ENCODE measurements around the gene USPL1. TPM values are rescaled to one million over a fixed set of nuclear protein-coding genes. Genes with fewer than 3 reads are reported as not detected.

The USPL1 gene
- total RNA-seq, 1 donor = 11.6 TPM

DNA sequence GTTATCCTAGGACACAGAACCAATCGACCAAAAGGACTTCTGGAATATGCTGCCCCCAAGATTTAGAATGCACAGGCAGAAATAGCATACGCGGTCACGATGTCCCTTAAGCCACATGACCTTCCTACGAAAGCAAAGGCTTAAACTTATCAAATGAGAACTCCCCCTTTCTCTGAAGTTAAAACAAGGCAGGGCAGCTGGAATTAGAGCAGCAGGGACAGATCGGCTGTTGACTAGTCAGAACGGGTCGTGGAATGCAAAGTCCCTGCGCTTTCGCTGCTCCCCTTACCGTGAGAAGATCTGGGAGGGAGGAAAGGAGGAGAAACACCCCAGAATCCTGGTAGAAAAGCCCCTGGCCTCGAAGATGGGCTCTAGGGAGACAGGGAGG, 799 bp upstream of the USPL1 start:
- Histone ChIP-seq H2AFZ (ENCODE audit: low read length) (peak overlapping the region; percentile 80), H3K27me3 (ENCODE audit: insufficient read depth, low read length) (no peaks in the 10 kb centered on the region), H3K27ac (ENCODE audit: low read depth, low read length) (peak overlapping the region; percentile 100), H3K9me3 (ENCODE audit: low read depth, low read length) (no peaks in the 10 kb centered on the region), H3K79me2 (ENCODE audit: insufficient read depth, low read length) (peaks cover 75% of the 10 kb centered on the region), H3K4me2 (ENCODE audit: insufficient read depth, low read length) (peak overlapping the region; percentile 97), H3K36me3 (ENCODE audit: insufficient read depth, low read length) (no peaks in the 10 kb centered on the region), H3K4me3 (ENCODE audit: insufficient read depth, low read length) (peak overlapping the region; percentile 97), H3K4me1 (ENCODE audit: insufficient read depth, low read length) (peaks cover 24% of the 10 kb centered on the region), H4K20me1 (ENCODE audit: insufficient read depth, low read length) (peaks cover 8% of the 10 kb centered on the region)
- DNase-seq (ENCODE audit: insufficient read length, low spot score, missing footprints) = no peak
- TF ChIP-seq, protein P1, sequence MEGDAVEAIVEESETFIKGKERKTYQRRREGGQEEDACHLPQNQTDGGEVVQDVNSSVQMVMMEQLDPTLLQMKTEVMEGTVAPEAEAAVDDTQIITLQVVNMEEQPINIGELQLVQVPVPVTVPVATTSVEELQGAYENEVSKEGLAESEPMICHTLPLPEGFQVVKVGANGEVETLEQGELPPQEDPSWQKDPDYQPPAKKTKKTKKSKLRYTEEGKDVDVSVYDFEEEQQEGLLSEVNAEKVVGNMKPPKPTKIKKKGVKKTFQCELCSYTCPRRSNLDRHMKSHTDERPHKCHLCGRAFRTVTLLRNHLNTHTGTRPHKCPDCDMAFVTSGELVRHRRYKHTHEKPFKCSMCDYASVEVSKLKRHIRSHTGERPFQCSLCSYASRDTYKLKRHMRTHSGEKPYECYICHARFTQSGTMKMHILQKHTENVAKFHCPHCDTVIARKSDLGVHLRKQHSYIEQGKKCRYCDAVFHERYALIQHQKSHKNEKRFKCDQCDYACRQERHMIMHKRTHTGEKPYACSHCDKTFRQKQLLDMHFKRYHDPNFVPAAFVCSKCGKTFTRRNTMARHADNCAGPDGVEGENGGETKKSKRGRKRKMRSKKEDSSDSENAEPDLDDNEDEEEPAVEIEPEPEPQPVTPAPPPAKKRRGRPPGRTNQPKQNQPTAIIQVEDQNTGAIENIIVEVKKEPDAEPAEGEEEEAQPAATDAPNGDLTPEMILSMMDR (IDR thresholded peaks at IDR 0.05; ENCODE audit: extremely low read depth, low read depth, low read length) = no peak

DNA sequence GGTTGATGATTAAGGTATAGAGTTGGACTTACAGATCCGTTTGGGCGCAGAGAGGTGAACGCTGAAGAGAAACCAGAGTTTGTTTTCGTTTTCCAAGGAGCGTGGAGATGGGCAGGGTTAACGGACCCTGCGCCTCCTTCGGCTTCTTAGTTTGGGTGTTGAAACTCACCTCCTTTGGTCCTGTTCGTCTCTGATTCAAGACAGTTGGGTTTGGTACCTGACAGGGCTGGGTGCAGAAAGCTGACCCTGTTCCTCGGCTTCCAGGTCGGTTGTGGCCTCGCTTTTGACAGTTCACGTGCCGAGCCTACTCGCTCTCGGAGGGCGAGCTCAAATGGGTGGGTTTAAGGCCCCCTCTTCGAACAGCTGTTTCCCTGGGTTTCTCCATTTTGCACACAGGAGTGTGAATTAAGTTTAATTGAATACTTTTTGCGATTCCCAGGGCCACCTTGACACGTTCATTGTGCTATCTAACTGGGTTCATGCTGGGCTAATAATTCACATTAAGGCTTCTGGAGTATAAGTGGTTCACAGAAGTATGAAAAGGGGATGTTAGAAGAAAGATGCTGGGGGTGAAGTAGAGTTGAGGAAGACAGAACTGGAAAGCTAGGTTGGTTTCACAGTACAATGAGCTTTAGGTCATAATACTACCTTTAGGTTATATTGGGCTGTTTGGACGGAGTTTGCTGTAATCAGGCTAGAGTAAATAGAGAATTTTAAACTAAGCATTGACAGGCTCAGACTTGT, 638 bp downstream of the USPL1 start:
- Histone ChIP-seq H3K36me3 (ENCODE audit: insufficient read depth, low read length) (peaks cover 8% of the 10 kb centered on the region), H3K79me2 (ENCODE audit: insufficient read depth, low read length) (peaks cover 80% of the 10 kb centered on the region), H3K9me3 (ENCODE audit: low read depth, low read length) (no peaks in the 10 kb centered on the region), H3K27me3 (ENCODE audit: insufficient read depth, low read length) (no peaks in the 10 kb centered on the region), H4K20me1 (ENCODE audit: insufficient read depth, low read length) (peaks cover 8% of the 10 kb centered on the region), H3K4me2 (ENCODE audit: insufficient read depth, low read length) (peak overlapping the region; percentile 98), H3K27ac (ENCODE audit: low read depth, low read length) (peak overlapping the region; percentile 100), H3K4me3 (ENCODE audit: insufficient read depth, low read length) (peak overlapping the region; percentile 97), H3K4me1 (ENCODE audit: insufficient read depth, low read length) (peaks cover 28% of the 10 kb centered on the region), H2AFZ (ENCODE audit: low read length) (peak overlapping the region; percentile 97)
- TF ChIP-seq, protein P1 (IDR thresholded peaks at IDR 0.05; ENCODE audit: extremely low read depth, low read depth, low read length) = no peak
- DNase-seq (ENCODE audit: insufficient read length, low spot score, missing footprints) = no peak

DNA sequence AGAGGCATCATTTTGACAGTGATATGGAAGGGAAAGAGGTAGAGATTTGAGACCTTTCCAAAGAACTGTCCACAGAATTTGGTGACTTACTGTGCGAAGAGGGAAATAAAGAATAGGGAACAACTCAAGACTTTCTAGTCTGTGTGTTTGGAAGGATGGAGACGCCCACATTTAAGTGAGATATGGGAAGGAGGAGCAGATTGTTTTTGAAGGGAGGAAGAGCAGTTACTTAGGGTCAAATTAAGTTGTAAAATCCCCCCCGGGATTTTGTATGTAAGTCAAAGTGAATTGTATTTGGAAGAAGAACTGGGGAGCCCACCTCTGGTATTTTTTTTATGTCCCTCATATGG, 1.2 kb downstream of the USPL1 start:
- TF ChIP-seq, protein P1 (IDR thresholded peaks at IDR 0.05; ENCODE audit: extremely low read depth, low read depth, low read length) = no peak
- Histone ChIP-seq H3K36me3 (ENCODE audit: insufficient read depth, low read length) (peaks cover 14% of the 10 kb centered on the region), H3K4me3 (ENCODE audit: insufficient read depth, low read length) (peak overlapping the region; percentile 97), H4K20me1 (ENCODE audit: insufficient read depth, low read length) (peaks cover 12% of the 10 kb centered on the region), H3K27me3 (ENCODE audit: insufficient read depth, low read length) (no peaks in the 10 kb centered on the region), H3K79me2 (ENCODE audit: insufficient read depth, low read length) (peaks cover 81% of the 10 kb centered on the region), H3K9me3 (ENCODE audit: low read depth, low read length) (no peaks in the 10 kb centered on the region), H3K27ac (ENCODE audit: low read depth, low read length) (peak overlapping the region; percentile 100), H3K4me2 (ENCODE audit: insufficient read depth, low read length) (peak overlapping the region; percentile 98), H3K4me1 (ENCODE audit: insufficient read depth, low read length) (peaks cover 28% of the 10 kb centered on the region), H2AFZ (ENCODE audit: low read length) (no peak overlapping the region)
- no peak for DNase-seq (ENCODE audit: insufficient read length, low spot score, missing footprints)

DNA sequence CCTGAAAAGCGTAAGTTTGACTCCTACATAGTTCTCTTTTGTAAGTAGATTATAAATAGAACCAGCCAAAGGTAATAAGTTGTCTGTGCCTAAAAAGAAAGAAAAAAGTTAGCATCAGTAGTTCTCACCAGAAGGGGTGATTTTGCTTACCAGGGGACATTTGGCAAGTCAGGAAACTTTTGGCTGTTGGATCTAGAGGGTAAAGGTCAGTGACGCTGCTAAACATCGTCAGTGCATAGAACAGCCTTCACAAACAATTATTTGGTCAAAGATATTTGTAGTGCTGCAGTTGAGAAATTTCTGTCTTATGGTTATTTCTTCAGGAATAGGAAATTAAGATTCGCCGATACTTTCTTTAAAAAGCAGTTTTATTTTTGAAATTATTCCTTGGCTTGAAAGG, 2.0 kb downstream of the USPL1 start:
- Histone ChIP-seq H2AFZ (ENCODE audit: low read length) (no peak overlapping the region), H3K9me3 (ENCODE audit: low read depth, low read length) (no peaks in the 10 kb centered on the region), H3K27me3 (ENCODE audit: insufficient read depth, low read length) (no peaks in the 10 kb centered on the region), H3K4me2 (ENCODE audit: insufficient read depth, low read length) (peak overlapping the region; percentile 98), H3K4me3 (ENCODE audit: insufficient read depth, low read length) (peak overlapping the region; percentile 97), H4K20me1 (ENCODE audit: insufficient read depth, low read length) (peaks cover 13% of the 10 kb centered on the region), H3K36me3 (ENCODE audit: insufficient read depth, low read length) (peaks cover 22% of the 10 kb centered on the region), H3K27ac (ENCODE audit: low read depth, low read length) (peak overlapping the region; percentile 26), H3K4me1 (ENCODE audit: insufficient read depth, low read length) (peaks cover 28% of the 10 kb centered on the region), H3K79me2 (ENCODE audit: insufficient read depth, low read length) (peaks cover 81% of the 10 kb centered on the region)
- DNase-seq (ENCODE audit: insufficient read length, low spot score, missing footprints) = no peak
- TF ChIP-seq, protein P1 (IDR thresholded peaks at IDR 0.05; ENCODE audit: extremely low read depth, low read depth, low read length) = no peak

Measured in osteoblast (primary cell).